B cell (primary cell): Measurements from ENCODE around the gene SRGAP1. TPM values are rescaled to one million over a fixed set of nuclear protein-coding genes. Genes with fewer than 3 reads are reported as not detected.

ENCODE experiments used
- ATAC-seq: fragments of 200-7000 bp; cut with Tn5 transposase; one replicate; pipeline ENCODE4 v1.10.0; 2021; ENCODE audit warnings: low read depth, mild to moderate bottlenecking, moderate number of reproducible peaks, moderate library complexity
- CTCF ChIA-PET: fragments of 350-600 bp; sonication (Branson Sonifier 250); formaldehyde crosslinking; loops from one replicate; lab custom pipeline; 2021; ENCODE audit warnings: antibody characterized with exemption, inconsistent platforms; lab: Charles Lee
- POLR2A ChIA-PET: fragments of 350-600 bp; sonication (Branson Sonifier 250); formaldehyde crosslinking; loops from one replicate; lab custom pipeline; 2021; ENCODE audit warnings: antibody characterized with exemption; lab: Charles Lee
- DNase-seq: peaks from one replicate; pipeline ENCODE4 v3.0.0; 2013
- H2AFZ ChIP-seq: 2 replicates; pipeline ENCODE4 v1.6.1; 2012; ENCODE audit warnings: mild to moderate bottlenecking, low read depth, low read length; ENCODE audit not compliant: insufficient read depth, poor library complexity, severe bottlenecking
- H3K27ac ChIP-seq, 2 donors: 1 replicate in 1 of 2; 2 replicates in 1 of 2; pipeline ENCODE4 v1.5.1; 2012 to 2013; ENCODE audit warnings: low read length in 2 of 2, mild to moderate bottlenecking in 2 of 2, moderate library complexity in 1 of 2
- H3K27me3 ChIP-seq, 4 experiments: fragments of 200-600 bp in 1 of 4; sonication (generic) in 1 of 4; replicated peaks in 1 of 4; 1 replicate in 2 of 4; 2 replicates in 2 of 4; pipeline versions ENCODE4 v1.6.1 to v1.7.0; 2013 to 2016; ENCODE audit warnings: low read length in 3 of 4, mild to moderate bottlenecking in 2 of 4, mixed read lengths in 1 of 4, moderate library complexity in 1 of 4; ENCODE audit not compliant: insufficient read depth in 4 of 4, control insufficient read depth in 3 of 4; ENCODE audit errors: control extremely low read depth in 1 of 4
- H3K36me3 ChIP-seq, 2 experiments: replicated peaks in 1 of 2; 1 replicate in 1 of 2; 2 replicates in 1 of 2; pipeline versions ENCODE4 v1.6.1 to v1.7.1; 2013; ENCODE audit warnings: low read length in 1 of 2; ENCODE audit not compliant: insufficient read depth in 2 of 2, control insufficient read depth in 1 of 2; ENCODE audit errors: control extremely low read depth in 1 of 2, extremely low read depth in 1 of 2
- H3K4me1 ChIP-seq, 2 donors: fragments of 200-600 bp in 1 of 2; sonication (generic) in 1 of 2; 1 replicate in 1 of 2; 2 replicates in 1 of 2; pipeline versions ENCODE4 v1.5.1 to v1.6.1; 2013 to 2017; ENCODE audit warnings: low read length in 2 of 2; ENCODE audit not compliant: control insufficient read depth in 2 of 2, insufficient read depth in 2 of 2
- H3K4me2 ChIP-seq: replicated peaks from 2 replicates; pipeline ENCODE3; 2012; ENCODE audit warnings: mild to moderate bottlenecking, low read depth, low read length; ENCODE audit not compliant: poor library complexity, severe bottlenecking
- H3K4me3 ChIP-seq, 5 experiments: fragments of 200-600 bp in 1 of 5; sonication (generic) in 1 of 5; 1 replicate in 3 of 5; 2 replicates in 2 of 5; pipeline versions ENCODE4 v1.5.1 to v1.7.0; 2011 to 2016; ENCODE audit warnings: low read length in 4 of 5, mild to moderate bottlenecking in 4 of 5, low read depth in 2 of 5, control low read depth in 1 of 5, moderate library complexity in 1 of 5; ENCODE audit not compliant: insufficient read depth in 1 of 5; ENCODE audit errors: control extremely low read depth in 1 of 5, extremely low read depth in 1 of 5
- H3K79me2 ChIP-seq: fragments of 200-600 bp; sonication (generic); one replicate; pipeline ENCODE4 v1.6.0; 2016; ENCODE audit warnings: low read length; ENCODE audit not compliant: control insufficient read depth, insufficient read depth
- H3K9ac ChIP-seq: fragments of 200-600 bp; sonication (generic); 2 replicates; pipeline ENCODE4 v1.6.1; 2017; ENCODE audit warnings: mild to moderate bottlenecking, low read length, moderate library complexity
- H3K9me3 ChIP-seq, 3 donors: one replicate each; pipeline versions ENCODE4 v1.6.1 to v1.7.1; 2013; ENCODE audit warnings: low read length in 2 of 3; ENCODE audit not compliant: control insufficient read depth in 2 of 3, insufficient read depth in 1 of 3; ENCODE audit errors: control extremely low read depth in 1 of 3
- H4K20me1 ChIP-seq: 2 replicates; pipeline ENCODE4 v1.6.0; 2012; ENCODE audit warnings: mild to moderate bottlenecking, low read length; ENCODE audit not compliant: insufficient read depth, control insufficient read depth, poor library complexity, severe bottlenecking
- H3K27ac Mint-ChIP-seq: one replicate; pipeline ENCODE4 v1.8.0; 2021; ENCODE audit warnings: mixed read lengths
- H3K27me3 Mint-ChIP-seq: one replicate; pipeline ENCODE4 v1.8.0; 2021; ENCODE audit warnings: mixed read lengths
- H3K4me1 Mint-ChIP-seq: one replicate; pipeline ENCODE4 v1.8.0; 2021; ENCODE audit warnings: mixed read lengths
- H3K4me3 Mint-ChIP-seq: one replicate; pipeline ENCODE4 v1.8.0; 2021; ENCODE audit warnings: mixed read lengths
- H3K9me3 Mint-ChIP-seq: one replicate; pipeline ENCODE4 v1.8.0; 2022; ENCODE audit warnings: mixed read lengths; ENCODE audit not compliant: insufficient read depth
- EZH2 ChIP-seq: IDR thresholded peaks from 2 replicates; pipeline ENCODE4 v1.6.1; 2012; ENCODE audit warnings: borderline replicate concordance, low read depth, mild to moderate bottlenecking, moderate library complexity, low read length; ENCODE audit not compliant: insufficient read depth, poor library complexity, severe bottlenecking
- WGBS: methylation state at CpG from one replicate; pipeline ENCODE4 v1.1.5; 2013; ENCODE audit warnings: missing lambda C conversion rate; ENCODE audit not compliant: insufficient coverage; 5-methylcytosine and 5-hydroxymethylcytosine counted together
- intact Hi-C: fragments of 100-400 bp; cut with micrococcal nuclease; formaldehyde crosslinking; loops from one replicate; pipeline ENCODE4 v1.10.0; 2022
- polyA plus RNA-seq: library from polyadenylated mRNA; depleted of rRNA; stranded (reverse); fragments of >200 nt; gene quantifications from 2 replicates; pipeline ENCODE4 v1.2.3, GENCODE V29; 2012
- total RNA-seq, 2 donors: library from RNA; stranded (reverse); fragments of 120-200 nt in 1 of 2; gene quantifications; 1 replicate in 1 of 2; 2 replicates in 1 of 2; pipeline versions ENCODE4 v1.2.3 to v1.2.4, GENCODE V29; 2013 to 2022
- TF ChIP-seq, protein P1 (sequence below): fragments of 200-600 bp; IDR thresholded peaks from one replicate; pipeline ENCODE4 v1.8.0; 2022; ENCODE audit warnings: antibody characterized with exemption, mild to moderate bottlenecking

Gene SRGAP1
- total and polyA plus RNA-seq, 2 donors (not counting 1 experiment from before 2014, with no cell fraction given): under 0.01 to 0.22 TPM

DNA sequence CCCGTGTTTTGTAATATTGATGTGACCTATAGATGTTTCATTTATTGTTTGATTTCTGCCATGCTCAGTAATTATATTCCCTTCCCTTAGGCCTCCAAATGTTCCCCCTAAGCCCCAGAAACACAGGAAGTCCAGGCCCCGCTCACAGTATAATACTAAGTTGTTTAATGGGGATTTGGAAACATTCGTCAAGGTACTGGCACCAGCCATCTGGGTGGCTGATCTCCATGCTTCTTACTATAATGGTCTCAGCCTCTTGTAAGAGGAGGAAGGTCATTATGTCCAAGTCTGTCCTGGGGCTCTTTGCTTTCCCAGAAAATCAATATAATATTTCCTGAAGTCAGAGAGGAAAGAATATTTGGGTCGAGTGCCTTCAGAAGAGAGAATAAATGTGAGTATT lies 246.7 kb downstream of the SRGAP1 start:
- DNase-seq: no peak
- WGBS: no CpG with 5 or more reads among the region's 4 CpGs
- Histone ChIP-seq H3K79me2 (no peaks in the 10 kb centered on the region), H2AFZ (no peak overlapping the region), H3K4me1 (no peaks in the 10 kb centered on the region), H3K27ac (no peak overlapping the region), H3K4me3 (no peak overlapping the region), H3K4me2 (no peak overlapping the region), H3K36me3 (no peaks in the 10 kb centered on the region), H3K9me3 (no peaks in the 10 kb centered on the region), H4K20me1 (no peaks in the 10 kb centered on the region), H3K27me3 (no peaks in the 10 kb centered on the region), H3K9ac (no peak overlapping the region)
- ChIA-PET POLR2A (no interaction called here), CTCF (no interaction called here)
- no peak for TF ChIP-seq EZH2
- TF ChIP-seq, protein P1, sequence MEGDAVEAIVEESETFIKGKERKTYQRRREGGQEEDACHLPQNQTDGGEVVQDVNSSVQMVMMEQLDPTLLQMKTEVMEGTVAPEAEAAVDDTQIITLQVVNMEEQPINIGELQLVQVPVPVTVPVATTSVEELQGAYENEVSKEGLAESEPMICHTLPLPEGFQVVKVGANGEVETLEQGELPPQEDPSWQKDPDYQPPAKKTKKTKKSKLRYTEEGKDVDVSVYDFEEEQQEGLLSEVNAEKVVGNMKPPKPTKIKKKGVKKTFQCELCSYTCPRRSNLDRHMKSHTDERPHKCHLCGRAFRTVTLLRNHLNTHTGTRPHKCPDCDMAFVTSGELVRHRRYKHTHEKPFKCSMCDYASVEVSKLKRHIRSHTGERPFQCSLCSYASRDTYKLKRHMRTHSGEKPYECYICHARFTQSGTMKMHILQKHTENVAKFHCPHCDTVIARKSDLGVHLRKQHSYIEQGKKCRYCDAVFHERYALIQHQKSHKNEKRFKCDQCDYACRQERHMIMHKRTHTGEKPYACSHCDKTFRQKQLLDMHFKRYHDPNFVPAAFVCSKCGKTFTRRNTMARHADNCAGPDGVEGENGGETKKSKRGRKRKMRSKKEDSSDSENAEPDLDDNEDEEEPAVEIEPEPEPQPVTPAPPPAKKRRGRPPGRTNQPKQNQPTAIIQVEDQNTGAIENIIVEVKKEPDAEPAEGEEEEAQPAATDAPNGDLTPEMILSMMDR: no peak
- no peak overlapping the region for H3K4me3 Mint-ChIP-seq
- no peak overlapping the region for H3K27ac Mint-ChIP-seq
- H3K9me3 Mint-ChIP-seq: no peaks in the 10 kb centered on the region
- H3K4me1 Mint-ChIP-seq: no peaks in the 10 kb centered on the region
- H3K27me3 Mint-ChIP-seq: no peaks in the 10 kb centered on the region
- intact Hi-C loops: no loop called here
- no peak for ATAC-seq

DNA sequence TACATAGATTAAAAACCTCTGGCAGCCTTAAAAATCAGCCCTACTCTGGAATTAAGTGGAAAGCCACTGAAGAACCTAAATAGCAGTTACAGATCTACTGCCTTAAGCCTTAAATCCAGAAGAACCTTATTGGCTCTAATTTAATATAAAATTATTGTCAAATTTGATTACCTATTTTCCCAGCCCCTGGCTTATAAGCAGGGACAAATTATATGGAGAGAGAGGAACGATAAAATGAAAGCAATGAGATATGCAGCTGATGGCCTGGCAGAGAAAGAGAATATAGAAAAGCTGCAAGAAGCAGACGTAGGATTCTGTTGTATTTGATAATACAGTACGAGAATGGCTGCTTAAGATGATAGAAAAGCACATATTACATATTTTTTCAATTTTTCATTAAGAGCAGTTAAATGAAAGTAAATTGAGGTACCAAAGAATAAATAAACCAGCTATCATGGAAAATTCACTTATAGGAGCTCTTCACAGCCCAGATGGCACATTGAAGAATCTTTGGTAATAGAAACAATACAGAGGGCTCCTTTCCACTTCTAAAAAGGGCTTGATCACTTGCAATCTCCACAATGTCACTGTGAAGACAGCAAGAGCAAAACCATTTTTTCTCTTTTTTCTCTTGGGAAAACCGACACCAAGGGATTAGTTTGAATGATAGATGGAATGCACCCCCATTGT lies 248.2 kb downstream of the SRGAP1 start:
- no CpG with 5 or more reads among the region's 4 CpGs for WGBS
- no peaks in the 10 kb centered on the region for H3K27me3 Mint-ChIP-seq
- Histone ChIP-seq H3K4me3 (no peak overlapping the region), H3K9ac (no peak overlapping the region), H2AFZ (no peak overlapping the region), H3K4me1 (no peaks in the 10 kb centered on the region), H3K36me3 (no peaks in the 10 kb centered on the region), H3K27me3 (no peaks in the 10 kb centered on the region), H3K79me2 (no peaks in the 10 kb centered on the region), H3K4me2 (no peak overlapping the region), H4K20me1 (no peaks in the 10 kb centered on the region), H3K27ac (no peak overlapping the region), H3K9me3 (no peaks in the 10 kb centered on the region)
- no peaks in the 10 kb centered on the region for H3K9me3 Mint-ChIP-seq
- no peak overlapping the region for H3K27ac Mint-ChIP-seq
- ChIA-PET CTCF (no interaction called here), POLR2A (no interaction called here)
- no peak for ATAC-seq
- no peak for TF ChIP-seq EZH2
- TF ChIP-seq, protein P1: no peak
- intact Hi-C loops: no loop called here
- DNase-seq: no peak
- no peaks in the 10 kb centered on the region for H3K4me1 Mint-ChIP-seq
- H3K4me3 Mint-ChIP-seq: no peak overlapping the region
